Panc1 (cell line): ENCODE measurements around the gene GPRC5B. TPM values are rescaled to one million over a fixed set of nuclear protein-coding genes. Genes with fewer than 3 reads are reported as not detected.

Experiments used
- ATAC-seq: fragments of 200-7000 bp; cut with Tn5 transposase; 2 replicates; pipeline ENCODE4 v1.9.1; 2020; ENCODE audit warnings: mild to moderate bottlenecking, moderate library complexity
- BruUV-seq: library from RNA; stranded (reverse); fragments of 400-500 nt; replicated peaks from 2 replicates; lab custom pipeline; 2021; lab: Mats Ljungman, UMichigan
- CTCF ChIA-PET: fragments of 300-600 bp; sonication (Branson Sonifier 250); formaldehyde crosslinking; loops from one replicate; lab custom pipeline; 2022; ENCODE audit warnings: antibody characterized with exemption; lab: Charles Lee
- POLR2A ChIA-PET: fragments of 300-600 bp; sonication (Branson Sonifier 250); formaldehyde crosslinking; loops from one replicate; lab custom pipeline; 2022; ENCODE audit warnings: antibody characterized with exemption; lab: Charles Lee
- DNase-seq: peaks from one replicate; pipeline ENCODE4 v3.0.0-alpha.2; 2010; ENCODE audit warnings: low read depth, low spot score
- H3K27ac ChIP-seq: 2 replicates; pipeline ENCODE4 v1.5.1; 2011; ENCODE audit warnings: mild to moderate bottlenecking, low read length, inconsistent platforms
- H3K27me3 ChIP-seq: fragments of 200-500 bp; sonication (Bioruptor generic); 2 replicates; pipeline ENCODE4 v1.6.0; 2014; ENCODE audit warnings: low read length, inconsistent platforms; ENCODE audit not compliant: control insufficient read depth, insufficient read depth
- H3K36me3 ChIP-seq: fragments of 200-500 bp; sonication (Bioruptor generic); 2 replicates; pipeline ENCODE4 v1.5.1; 2014; ENCODE audit warnings: inconsistent platforms, mild to moderate bottlenecking, low read length, moderate library complexity; ENCODE audit not compliant: control insufficient read depth, insufficient read depth
- H3K4me1 ChIP-seq: 2 replicates; pipeline ENCODE4 v1.5.1; 2011; ENCODE audit warnings: inconsistent platforms, mild to moderate bottlenecking, low read length, moderate library complexity; ENCODE audit not compliant: control insufficient read depth, insufficient read depth
- H3K4me3 ChIP-seq, 2 experiments: 2 replicates each; pipeline ENCODE4 v1.5.1; 2011 to 2012; ENCODE audit warnings: low read depth in 2 of 2, low read length in 2 of 2, mild to moderate bottlenecking in 2 of 2, inconsistent platforms in 1 of 2, moderate library complexity in 1 of 2
- H3K9me3 ChIP-seq: fragments of 200-500 bp; sonication (Bioruptor generic); 2 replicates; pipeline ENCODE4 v1.5.1; 2014; ENCODE audit warnings: low read depth, mild to moderate bottlenecking, inconsistent platforms, low read length, moderate library complexity; ENCODE audit not compliant: control insufficient read depth, insufficient read depth
- POLR2AphosphoS5 ChIP-seq: IDR thresholded peaks from 2 replicates; pipeline ENCODE4 v1.6.1; 2012; ENCODE audit warnings: mild to moderate bottlenecking, low read depth, low read length, moderate library complexity
- SIN3A ChIP-seq: IDR thresholded peaks from 2 replicates; pipeline ENCODE4 v1.6.1; 2012; ENCODE audit warnings: low read depth, mild to moderate bottlenecking, low read length, moderate library complexity, borderline replicate concordance; ENCODE audit not compliant: insufficient read depth
- TCF7L2 ChIP-seq: IDR thresholded peaks from 2 replicates; pipeline ENCODE4 v1.6.1; 2011; ENCODE audit warnings: mild to moderate bottlenecking, low read depth, low read length, inconsistent platforms
- in situ Hi-C: cut with HindIII; loops from 2 replicates; pipeline ENCODE4 v1.10.0; 2016; ENCODE audit warnings: low sequenced_read_pairs, low pct_unique_long_range_greater_than_20kb
- intact Hi-C: fragments of 100-400 bp; cut with micrococcal nuclease; formaldehyde crosslinking; loops from one replicate; pipeline ENCODE4 v1.10.0; 2022; ENCODE audit not compliant: unreplicated experiment
- total RNA-seq: library from RNA; stranded (reverse); gene quantifications from one replicate; pipeline ENCODE4 v1.2.1, GENCODE V29; 2021; ENCODE audit not compliant: unreplicated experiment
- TF ChIP-seq, protein P1 (sequence below), 2 experiments: IDR thresholded peaks; 2 replicates each; pipeline ENCODE4 v1.6.1; 2011 to 2012; ENCODE audit warnings: low read depth in 2 of 2, control low read depth in 1 of 2, low read length in 1 of 2, mild to moderate bottlenecking in 1 of 2, moderate library complexity in 1 of 2; ENCODE audit not compliant: insufficient read depth in 1 of 2
- TF ChIP-seq, protein P2 (sequence below): fragments of 450-650 bp; IDR thresholded peaks from 2 replicates; pipeline ENCODE4 v1.5.1; 2017; ENCODE audit warnings: mild to moderate bottlenecking

Gene GPRC5B
- total RNA-seq, 1 experiment from 2014 or later, result 10.4 TPM

DNA sequence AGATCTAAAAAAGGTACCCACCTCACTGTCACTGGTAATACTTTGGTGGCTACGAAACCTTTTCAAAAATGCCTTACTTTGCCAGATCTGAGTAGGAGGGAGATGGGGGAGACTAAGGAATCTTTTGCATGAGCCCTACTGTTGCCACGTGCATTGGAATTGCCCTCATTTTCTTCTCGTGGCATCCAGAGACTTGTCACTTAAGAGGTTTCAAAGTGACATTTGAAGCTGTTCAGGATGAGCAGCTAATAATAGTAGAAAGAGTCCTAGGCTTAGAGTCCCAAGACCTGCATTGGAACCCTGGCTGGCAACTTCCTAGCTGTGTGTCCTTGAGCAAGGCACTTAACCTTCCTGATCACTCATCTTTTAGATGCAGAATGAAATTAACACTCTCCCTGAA is 43.5 kb downstream of the GPRC5B start:
- POLR2A ChIA-PET, result no interaction called here
- no peaks in the 10 kb centered on the region for H3K4me1 ChIP-seq
- TF ChIP-seq TCF7L2, result no peak
- TF ChIP-seq, protein P1, sequence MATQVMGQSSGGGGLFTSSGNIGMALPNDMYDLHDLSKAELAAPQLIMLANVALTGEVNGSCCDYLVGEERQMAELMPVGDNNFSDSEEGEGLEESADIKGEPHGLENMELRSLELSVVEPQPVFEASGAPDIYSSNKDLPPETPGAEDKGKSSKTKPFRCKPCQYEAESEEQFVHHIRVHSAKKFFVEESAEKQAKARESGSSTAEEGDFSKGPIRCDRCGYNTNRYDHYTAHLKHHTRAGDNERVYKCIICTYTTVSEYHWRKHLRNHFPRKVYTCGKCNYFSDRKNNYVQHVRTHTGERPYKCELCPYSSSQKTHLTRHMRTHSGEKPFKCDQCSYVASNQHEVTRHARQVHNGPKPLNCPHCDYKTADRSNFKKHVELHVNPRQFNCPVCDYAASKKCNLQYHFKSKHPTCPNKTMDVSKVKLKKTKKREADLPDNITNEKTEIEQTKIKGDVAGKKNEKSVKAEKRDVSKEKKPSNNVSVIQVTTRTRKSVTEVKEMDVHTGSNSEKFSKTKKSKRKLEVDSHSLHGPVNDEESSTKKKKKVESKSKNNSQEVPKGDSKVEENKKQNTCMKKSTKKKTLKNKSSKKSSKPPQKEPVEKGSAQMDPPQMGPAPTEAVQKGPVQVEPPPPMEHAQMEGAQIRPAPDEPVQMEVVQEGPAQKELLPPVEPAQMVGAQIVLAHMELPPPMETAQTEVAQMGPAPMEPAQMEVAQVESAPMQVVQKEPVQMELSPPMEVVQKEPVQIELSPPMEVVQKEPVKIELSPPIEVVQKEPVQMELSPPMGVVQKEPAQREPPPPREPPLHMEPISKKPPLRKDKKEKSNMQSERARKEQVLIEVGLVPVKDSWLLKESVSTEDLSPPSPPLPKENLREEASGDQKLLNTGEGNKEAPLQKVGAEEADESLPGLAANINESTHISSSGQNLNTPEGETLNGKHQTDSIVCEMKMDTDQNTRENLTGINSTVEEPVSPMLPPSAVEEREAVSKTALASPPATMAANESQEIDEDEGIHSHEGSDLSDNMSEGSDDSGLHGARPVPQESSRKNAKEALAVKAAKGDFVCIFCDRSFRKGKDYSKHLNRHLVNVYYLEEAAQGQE (IDR thresholded peaks at IDR 0.05; ENCODE audit: insufficient read depth in 1 of 2, low read depth in 2 of 2, low read length in 1 of 2), result no peak
- TF ChIP-seq, protein P2, sequence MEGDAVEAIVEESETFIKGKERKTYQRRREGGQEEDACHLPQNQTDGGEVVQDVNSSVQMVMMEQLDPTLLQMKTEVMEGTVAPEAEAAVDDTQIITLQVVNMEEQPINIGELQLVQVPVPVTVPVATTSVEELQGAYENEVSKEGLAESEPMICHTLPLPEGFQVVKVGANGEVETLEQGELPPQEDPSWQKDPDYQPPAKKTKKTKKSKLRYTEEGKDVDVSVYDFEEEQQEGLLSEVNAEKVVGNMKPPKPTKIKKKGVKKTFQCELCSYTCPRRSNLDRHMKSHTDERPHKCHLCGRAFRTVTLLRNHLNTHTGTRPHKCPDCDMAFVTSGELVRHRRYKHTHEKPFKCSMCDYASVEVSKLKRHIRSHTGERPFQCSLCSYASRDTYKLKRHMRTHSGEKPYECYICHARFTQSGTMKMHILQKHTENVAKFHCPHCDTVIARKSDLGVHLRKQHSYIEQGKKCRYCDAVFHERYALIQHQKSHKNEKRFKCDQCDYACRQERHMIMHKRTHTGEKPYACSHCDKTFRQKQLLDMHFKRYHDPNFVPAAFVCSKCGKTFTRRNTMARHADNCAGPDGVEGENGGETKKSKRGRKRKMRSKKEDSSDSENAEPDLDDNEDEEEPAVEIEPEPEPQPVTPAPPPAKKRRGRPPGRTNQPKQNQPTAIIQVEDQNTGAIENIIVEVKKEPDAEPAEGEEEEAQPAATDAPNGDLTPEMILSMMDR, result no peak
- TF ChIP-seq POLR2AphosphoS5, result no peak
- TF ChIP-seq SIN3A, result no peak
- in situ Hi-C loops, result no loop called here
- BruUV-seq, result no TSS peak
- no peaks in the 10 kb centered on the region for H3K9me3 ChIP-seq
- H3K27ac ChIP-seq, result no peak overlapping the region
- no peaks in the 10 kb centered on the region for H3K36me3 ChIP-seq
- DNase-seq, result no peak
- no peaks in the 10 kb centered on the region for H3K27me3 ChIP-seq
- H3K4me3 ChIP-seq, result no peak overlapping the region
- CTCF ChIA-PET, result no interaction called here
- intact Hi-C loops, result no loop called here
- no peak for ATAC-seq

DNA sequence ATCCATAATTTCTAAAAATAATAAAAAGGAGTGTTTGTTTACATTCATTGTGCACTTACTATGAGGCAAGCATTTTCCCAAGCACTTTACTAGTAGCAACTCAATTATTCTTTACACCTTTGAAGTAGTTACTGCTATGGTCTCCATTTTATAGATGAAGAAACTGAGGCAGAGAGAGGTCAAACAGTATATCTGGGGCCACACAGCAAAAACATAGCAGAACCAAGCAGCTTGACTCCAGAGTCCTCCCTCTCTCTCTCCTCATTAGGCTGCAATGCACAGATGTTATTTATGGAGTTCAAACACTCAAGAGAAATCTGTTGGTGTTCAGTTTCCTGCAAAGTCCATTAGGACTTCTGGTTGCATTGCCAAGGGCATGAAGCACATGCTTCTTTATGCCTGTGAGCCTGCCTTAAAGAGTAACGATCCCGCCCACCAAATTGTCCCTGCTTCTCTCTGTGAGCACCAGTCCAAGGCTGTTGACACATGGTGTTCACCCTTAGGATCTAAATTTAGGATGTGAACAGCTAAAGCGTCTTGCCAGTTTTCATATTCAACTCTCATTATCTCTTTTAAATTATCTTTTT is 44.0 kb downstream of the GPRC5B start:
- Histone ChIP-seq H3K36me3 (no peaks in the 10 kb centered on the region), H3K27me3 (no peaks in the 10 kb centered on the region), H3K9me3 (no peaks in the 10 kb centered on the region), H3K4me1 (no peaks in the 10 kb centered on the region), H3K27ac (no peak overlapping the region), H3K4me3 (no peak overlapping the region)
- no TSS peak for BruUV-seq
- POLR2A ChIA-PET, result no interaction called here
- in situ Hi-C loops, result no loop called here
- no peak for ATAC-seq
- TF ChIP-seq, protein P1 (IDR thresholded peaks at IDR 0.05; ENCODE audit: insufficient read depth in 1 of 2, low read depth in 2 of 2, low read length in 1 of 2), result no peak
- TF ChIP-seq, protein P2, result no peak
- TF ChIP-seq SIN3A (no peak), POLR2AphosphoS5 (no peak)
- no peak for DNase-seq
- intact Hi-C loops, result no loop called here
- CTCF ChIA-PET, result no interaction called here
